Epithelial cell of proximal tubule (primary cell): ENCODE measurements around the gene HAAO. TPM values are rescaled to one million over a fixed set of nuclear protein-coding genes. Genes with fewer than 3 reads are reported as not detected.

Experiments
- DNase-seq: peaks from one replicate; pipeline ENCODE4 v3.0.0-alpha.2; 2011; ENCODE audit warnings: low read depth
- H3K4me3 ChIP-seq: 2 replicates; pipeline ENCODE4 v1.5.1; 2011; ENCODE audit warnings: low read depth, mild to moderate bottlenecking, low read length
- CTCF ChIP-seq: conservative IDR thresholded peaks from 2 replicates; pipeline ENCODE4 v1.5.1; 2012; ENCODE audit warnings: low read depth, mild to moderate bottlenecking, low read length
- total RNA-seq: library from RNA; depleted of rRNA; stranded (reverse); fragments of >200 nt; gene quantifications from 2 replicates; pipeline ENCODE4 v1.2.3, GENCODE V29; 2015

HAAO gene
- total RNA-seq, 1 donor from 2014 or later, result 6.1 TPM

- TF ChIP-seq CTCF, result peak; percentile 86
- peak overlapping the region; percentile 55 for H3K4me3 ChIP-seq
- DNase-seq, result no peak
Observed at GRCh38 chr2:42827647-42828486, 35.5 kb upstream of the HAAO start.

- TF ChIP-seq CTCF, result no peak
- H3K4me3 ChIP-seq, result no peak overlapping the region
- DNase-seq, result no peak
Observed at GRCh38 chr2:42826231-42826630, 33.8 kb upstream of the HAAO start.

GRCh38 chr2:42824454-42824807 lies 32.0 kb upstream of the HAAO start:
- TF ChIP-seq CTCF, result no peak
- DNase-seq, result no peak
- H3K4me3 ChIP-seq, result no peak overlapping the region

- no peak for DNase-seq
- H3K4me3 ChIP-seq, result no peak overlapping the region
- TF ChIP-seq CTCF, result no peak
Observed at GRCh38 chr2:42823744-42824453, 31.5 kb upstream of the HAAO start.

- TF ChIP-seq CTCF, result no peak
- no peak for DNase-seq
- no peak overlapping the region for H3K4me3 ChIP-seq
Observed at GRCh38 chr2:42819160-42819559, 26.8 kb upstream of the HAAO start.

- no peak for TF ChIP-seq CTCF
- no peak for DNase-seq
- H3K4me3 ChIP-seq, result no peak overlapping the region
Observed at GRCh38 chr2:42815726-42816125, 23.3 kb upstream of the HAAO start.
